GM12873 (cell line): ENCODE data around the gene GJB1.

Experiments
- TF ChIP-seq, protein P1 (sequence below): IDR thresholded peaks from 2 replicates; pipeline ENCODE4 v1.5.1; 2012; ENCODE audit warnings: low read depth, mild to moderate bottlenecking, moderate library complexity, low read length, control low read depth; ENCODE audit not compliant: insufficient read depth; ENCODE audit errors: missing control alignments

GJB1 gene

GRCh38 chrX:71181910-71182799, 40.9 kb upstream of the GJB1 start:
- TF ChIP-seq, protein P1, sequence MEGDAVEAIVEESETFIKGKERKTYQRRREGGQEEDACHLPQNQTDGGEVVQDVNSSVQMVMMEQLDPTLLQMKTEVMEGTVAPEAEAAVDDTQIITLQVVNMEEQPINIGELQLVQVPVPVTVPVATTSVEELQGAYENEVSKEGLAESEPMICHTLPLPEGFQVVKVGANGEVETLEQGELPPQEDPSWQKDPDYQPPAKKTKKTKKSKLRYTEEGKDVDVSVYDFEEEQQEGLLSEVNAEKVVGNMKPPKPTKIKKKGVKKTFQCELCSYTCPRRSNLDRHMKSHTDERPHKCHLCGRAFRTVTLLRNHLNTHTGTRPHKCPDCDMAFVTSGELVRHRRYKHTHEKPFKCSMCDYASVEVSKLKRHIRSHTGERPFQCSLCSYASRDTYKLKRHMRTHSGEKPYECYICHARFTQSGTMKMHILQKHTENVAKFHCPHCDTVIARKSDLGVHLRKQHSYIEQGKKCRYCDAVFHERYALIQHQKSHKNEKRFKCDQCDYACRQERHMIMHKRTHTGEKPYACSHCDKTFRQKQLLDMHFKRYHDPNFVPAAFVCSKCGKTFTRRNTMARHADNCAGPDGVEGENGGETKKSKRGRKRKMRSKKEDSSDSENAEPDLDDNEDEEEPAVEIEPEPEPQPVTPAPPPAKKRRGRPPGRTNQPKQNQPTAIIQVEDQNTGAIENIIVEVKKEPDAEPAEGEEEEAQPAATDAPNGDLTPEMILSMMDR, result no peak

DNA sequence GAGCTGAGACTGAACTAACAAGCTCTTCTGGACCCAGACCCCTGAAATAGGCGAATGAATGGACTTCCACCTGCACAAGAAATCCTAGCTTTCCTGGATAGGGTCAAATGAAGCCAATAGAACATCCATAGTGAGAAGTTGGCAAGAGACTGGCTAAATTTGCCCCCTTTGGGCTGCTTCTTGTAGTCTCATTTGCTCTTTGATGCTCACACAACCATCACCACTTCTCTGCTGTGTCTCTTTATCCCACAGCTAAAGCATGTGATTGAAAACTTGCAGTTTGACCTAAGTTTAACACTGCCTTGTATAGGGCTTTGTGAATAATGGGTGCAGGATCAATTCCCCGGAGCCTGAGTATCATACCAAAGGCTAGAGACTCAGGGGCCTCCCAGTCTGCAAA, 40.2 kb upstream of the GJB1 start:
- TF ChIP-seq, protein P1, result no peak

DNA sequence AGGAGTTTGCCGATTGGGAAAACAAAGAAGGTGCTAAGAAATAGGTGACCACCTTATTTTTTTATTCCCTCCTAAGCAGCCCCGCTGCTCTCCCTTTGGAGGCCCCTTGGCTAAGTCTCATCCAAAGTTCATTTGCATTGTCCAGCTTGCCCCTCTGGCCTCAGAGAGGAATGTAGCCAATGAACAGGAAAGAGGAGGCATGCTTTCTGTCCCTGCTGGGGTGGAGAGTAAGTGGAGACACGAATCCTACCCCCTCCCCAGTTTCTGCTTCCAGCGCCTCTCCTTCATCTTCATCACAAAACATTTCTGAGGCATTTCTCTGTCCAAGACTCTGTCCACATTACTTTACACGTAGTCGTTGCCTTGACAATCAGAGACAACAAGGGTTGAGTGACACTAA, 39.7 kb upstream of the GJB1 start:
- TF ChIP-seq, protein P1, result no peak

- TF ChIP-seq, protein P1, result no peak
Observed at GRCh38 chrX:71184092-71184491, 38.9 kb upstream of the GJB1 start.

DNA sequence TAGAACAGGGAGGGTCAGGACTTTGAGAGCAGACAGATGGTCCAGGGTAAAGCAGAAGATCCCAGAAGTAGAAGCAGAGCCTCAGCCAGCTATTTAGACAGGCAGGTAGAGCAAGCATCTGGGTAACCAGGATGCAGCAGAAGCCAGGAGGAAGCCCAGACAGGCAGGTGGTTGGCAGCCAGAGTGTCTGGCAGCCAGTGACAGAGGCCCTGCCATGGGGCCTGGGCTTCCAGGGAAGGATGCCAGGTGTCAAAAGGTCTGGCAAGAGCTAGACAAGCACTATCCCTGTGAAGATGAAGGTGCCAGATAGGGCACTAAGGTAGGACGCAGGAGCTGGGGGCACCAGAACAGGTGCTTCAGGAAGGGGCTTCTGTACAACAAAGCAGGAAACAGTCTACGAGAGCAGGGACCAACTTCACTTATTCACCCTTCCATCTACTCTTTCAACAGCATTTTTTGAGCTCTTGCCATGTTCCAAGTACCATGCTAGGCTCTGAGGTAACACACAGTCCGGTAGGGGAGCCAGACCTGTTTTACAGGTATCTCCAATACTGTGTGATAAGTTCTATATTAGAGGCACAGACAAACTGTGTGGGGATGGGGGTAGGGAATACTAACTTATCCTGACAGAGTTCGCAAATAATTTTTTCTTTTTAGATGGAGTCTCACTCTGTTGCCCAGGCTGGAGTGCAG, 38.1 kb upstream of the GJB1 start:
- TF ChIP-seq, protein P1, result no peak

DNA sequence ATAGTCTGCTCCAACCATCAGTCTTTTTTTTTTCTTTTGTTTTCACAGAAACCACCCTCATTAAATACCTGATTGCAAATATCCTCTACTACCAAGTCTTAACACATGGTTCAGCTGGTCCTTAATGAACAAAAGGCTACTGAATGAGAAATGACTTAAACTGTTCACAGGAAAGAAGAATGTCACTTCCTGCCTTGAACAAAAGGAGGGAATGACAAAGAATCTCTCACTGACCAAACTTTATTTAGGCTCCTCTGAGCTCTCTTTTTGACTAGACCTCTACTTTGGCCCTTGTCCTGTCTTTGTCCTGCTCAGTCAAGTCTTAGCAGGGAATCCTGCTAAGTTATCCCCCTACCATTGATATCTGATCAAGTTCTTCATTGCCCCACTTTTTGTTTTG, 31.8 kb upstream of the GJB1 start:
- TF ChIP-seq, protein P1, result no peak

GRCh38 chrX:71195964-71196649, 26.9 kb upstream of the GJB1 start:
- TF ChIP-seq, protein P1, result no peak
